Measurements from ENCODE around the gene URB2.
A peak's percentile ranks its signal among the peaks of the same experiment; 100 is the strongest.

Gene URB2

DNA sequence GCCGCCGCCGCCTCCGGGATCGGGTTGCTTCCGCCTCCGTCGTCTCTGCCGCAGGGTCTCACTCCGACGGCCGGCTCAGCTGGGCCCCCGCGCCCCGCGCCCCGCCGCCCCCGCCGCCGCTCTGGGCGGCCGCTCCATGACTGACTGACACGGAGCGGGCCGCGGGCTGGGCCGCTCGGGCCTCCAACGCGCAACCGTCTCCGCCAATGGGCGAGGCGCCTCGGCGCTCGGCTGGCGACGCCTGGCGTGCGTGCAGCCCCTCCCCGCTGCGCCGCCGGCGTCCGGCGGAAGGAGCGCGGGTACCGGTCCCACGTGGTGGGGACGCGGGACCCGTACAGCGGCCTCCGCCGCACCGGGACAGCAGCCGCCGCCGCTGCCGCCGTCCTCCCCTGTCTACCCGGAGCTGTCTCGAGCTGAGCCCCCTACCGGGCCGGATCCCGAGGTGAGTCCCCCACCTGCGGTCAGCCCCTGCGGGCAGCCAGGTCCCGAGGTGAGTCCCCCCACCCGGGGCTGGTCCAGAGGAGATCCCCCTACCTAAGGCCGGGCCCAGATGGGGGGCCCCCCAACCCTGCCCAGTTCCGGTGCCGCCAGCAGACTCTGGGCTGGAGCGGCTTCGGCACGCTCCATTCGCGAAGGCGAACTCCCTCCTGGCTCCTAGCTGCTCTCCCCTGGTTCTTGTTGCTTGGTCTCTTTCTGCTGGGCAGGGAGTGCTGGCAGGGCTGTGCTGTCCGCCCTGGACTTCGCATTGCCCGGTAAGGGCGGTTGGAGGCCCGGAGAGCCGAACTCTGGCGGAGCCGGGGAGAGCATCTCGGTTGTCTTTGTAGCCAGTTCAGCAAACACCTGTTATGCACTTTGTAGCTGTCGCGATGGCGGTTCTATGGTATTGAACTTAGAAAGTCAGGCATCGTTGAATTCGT is at the start of gene URB2, which contains the start of gene TAF5L:
TSS of gene URB2 (plus strand) at position 333 of the 917 bp plus-strand sequence. CDS start 1,387 bp downstream, outside the sequence.
TSS of gene TAF5L (minus strand) at position 208 of the 917 bp plus-strand sequence. CDS start 11,640 bp downstream, outside the sequence.
- peak within 1 kb of the TSS; percentile 84 for H3K27ac ChIP-seq

DNA sequence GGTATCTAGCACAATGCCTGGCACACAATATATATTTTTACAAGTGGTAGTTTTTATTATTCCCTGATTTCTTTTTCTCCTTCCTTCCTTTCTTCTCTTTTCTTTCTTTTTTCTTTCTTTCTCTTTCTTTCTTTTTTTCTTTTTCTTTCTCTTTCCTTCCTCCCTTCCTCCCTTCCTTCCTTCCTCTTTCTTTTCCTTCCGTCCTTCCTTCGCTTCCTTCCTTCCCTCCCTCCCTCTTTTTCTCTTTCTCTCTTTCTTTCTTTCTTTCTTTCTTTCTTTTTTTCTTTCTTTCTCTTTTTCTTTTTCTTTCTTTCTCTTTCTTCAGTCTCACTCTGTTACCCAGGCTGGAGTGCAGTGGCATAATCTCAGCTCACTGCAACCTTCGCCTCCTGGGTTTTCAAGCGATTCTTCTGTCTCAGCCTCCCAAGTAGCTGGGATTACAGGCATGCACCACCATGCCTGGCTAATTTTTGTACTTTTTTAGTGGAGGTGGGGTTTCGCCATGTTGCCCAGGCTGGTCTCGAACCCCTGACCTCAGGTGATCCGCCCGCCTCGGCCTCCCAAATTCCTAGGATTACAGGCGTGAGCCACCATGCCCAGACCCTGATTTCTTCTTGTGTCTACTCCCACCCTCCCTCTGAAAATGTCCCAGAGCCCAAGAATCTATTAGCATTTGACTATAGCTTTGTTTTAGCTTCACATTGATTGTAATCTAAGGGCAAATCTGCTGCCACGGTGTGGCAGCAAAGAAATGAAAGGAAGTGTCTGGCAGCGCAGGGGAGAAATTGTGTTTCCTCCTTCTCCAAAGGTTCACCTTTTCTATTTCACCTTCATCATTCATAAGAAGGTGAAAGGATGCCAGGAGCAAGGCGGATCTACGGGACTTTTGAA is 47.6 kb upstream of the URB2 start:
- TF ChIP-seq, protein P1, sequence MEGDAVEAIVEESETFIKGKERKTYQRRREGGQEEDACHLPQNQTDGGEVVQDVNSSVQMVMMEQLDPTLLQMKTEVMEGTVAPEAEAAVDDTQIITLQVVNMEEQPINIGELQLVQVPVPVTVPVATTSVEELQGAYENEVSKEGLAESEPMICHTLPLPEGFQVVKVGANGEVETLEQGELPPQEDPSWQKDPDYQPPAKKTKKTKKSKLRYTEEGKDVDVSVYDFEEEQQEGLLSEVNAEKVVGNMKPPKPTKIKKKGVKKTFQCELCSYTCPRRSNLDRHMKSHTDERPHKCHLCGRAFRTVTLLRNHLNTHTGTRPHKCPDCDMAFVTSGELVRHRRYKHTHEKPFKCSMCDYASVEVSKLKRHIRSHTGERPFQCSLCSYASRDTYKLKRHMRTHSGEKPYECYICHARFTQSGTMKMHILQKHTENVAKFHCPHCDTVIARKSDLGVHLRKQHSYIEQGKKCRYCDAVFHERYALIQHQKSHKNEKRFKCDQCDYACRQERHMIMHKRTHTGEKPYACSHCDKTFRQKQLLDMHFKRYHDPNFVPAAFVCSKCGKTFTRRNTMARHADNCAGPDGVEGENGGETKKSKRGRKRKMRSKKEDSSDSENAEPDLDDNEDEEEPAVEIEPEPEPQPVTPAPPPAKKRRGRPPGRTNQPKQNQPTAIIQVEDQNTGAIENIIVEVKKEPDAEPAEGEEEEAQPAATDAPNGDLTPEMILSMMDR (conservative IDR thresholded peaks at IDR 0.05) = no peak
- TF ChIP-seq ZFX (IDR thresholded peaks at IDR 0.05) = no peak
- no peak overlapping the region for H3K27ac ChIP-seq

More for the DNA sequence above, at the start of gene URB2, which contains the start of gene TAF5L:
- TF ChIP-seq, protein P1 (conservative IDR thresholded peaks at IDR 0.05) = no peak
- peak; percentile 82 for TF ChIP-seq ZFX (IDR thresholded peaks at IDR 0.05)

DNA sequence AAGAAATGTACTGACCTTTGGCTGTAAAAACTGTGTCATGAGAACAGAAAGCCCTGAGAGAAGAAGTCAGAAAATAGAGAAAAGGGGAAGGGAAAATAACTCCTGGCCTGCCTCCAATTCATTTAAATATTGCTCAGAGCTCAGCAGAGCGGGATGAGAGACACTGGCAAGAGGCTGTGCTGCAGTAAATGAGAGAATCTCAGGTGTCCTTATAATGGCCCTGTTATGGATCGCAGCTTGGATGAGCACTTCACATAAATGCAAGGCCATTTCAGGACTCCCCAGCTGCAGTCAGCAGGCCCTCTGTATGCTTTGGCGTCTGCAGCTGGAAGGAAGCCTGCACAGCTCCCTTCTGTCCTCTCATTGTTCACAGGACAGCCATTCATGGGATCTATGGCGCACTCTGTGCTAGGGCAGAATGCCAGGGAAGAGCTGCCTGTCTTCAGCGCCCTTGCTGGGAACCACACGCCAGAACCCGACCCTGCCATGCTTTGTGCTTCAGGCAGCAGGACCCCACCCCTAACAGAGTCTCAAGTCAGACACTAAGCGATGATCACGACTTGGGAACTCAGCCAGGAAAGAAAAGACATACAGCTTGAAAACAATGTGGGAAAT is 46.9 kb upstream of the URB2 start:
- TF ChIP-seq ZFX (IDR thresholded peaks at IDR 0.05) = no peak
- TF ChIP-seq, protein P1 (conservative IDR thresholded peaks at IDR 0.05) = no peak
- H3K27ac ChIP-seq = no peak overlapping the region

DNA sequence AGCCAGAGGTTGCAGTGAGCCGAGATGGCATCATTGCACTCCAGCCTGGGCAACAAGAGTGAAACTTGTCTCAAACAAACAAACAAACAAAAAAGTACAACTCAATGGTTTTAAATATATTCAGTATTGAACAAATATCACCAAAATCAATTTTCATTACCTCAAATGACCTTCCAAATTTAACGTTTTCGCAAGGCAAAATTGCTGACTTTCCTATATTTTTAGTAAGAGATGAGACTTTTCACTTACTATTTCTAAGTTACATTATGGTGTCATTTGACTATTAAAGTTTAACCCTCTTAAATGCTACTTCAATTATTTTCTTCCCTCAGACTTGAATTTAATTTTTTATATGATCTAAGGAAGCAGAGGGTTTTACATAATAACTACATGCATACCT is 44.6 kb upstream of the URB2 start:
- TF ChIP-seq ZFX (IDR thresholded peaks at IDR 0.05) = no peak
- TF ChIP-seq, protein P1 (conservative IDR thresholded peaks at IDR 0.05) = no peak
- no peak overlapping the region for H3K27ac ChIP-seq

DNA sequence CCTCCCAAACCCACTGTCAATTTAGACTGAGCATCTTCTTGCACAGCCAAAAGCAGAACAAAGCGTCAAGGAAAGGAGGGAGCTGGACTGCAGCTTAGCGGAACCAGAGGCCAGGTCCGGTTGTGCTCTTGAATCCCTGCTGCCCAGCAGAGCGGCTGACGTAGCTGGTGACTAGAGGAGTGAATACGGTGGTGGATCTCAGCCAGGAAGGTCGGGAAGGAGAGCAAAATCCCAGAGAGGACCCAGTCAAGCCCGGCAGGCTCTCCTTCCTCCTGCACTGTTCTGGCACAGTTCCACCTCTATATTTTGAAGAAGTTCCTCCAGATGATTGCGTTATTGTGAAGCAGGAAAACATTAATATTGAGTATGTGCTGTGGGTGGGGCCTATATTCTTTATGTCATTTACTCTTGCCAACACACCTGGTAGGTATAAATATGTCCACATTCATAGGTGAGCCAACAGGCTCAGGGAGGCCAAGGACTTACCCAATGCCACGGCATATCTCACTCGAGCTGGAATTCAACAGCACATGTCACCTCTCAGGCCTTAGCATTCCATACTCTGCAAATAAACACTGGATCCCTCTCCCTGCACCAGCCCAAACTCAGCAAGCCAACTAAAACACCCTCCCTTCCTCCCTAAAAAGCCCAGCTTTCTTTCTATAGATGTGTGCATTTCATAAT is 43.9 kb upstream of the URB2 start:
- TF ChIP-seq, protein P1 (conservative IDR thresholded peaks at IDR 0.05) = no peak
- TF ChIP-seq ZFX (IDR thresholded peaks at IDR 0.05) = no peak
- H3K27ac ChIP-seq = peak overlapping the region; percentile 4; the same call in 1 of the 2 replicates

DNA sequence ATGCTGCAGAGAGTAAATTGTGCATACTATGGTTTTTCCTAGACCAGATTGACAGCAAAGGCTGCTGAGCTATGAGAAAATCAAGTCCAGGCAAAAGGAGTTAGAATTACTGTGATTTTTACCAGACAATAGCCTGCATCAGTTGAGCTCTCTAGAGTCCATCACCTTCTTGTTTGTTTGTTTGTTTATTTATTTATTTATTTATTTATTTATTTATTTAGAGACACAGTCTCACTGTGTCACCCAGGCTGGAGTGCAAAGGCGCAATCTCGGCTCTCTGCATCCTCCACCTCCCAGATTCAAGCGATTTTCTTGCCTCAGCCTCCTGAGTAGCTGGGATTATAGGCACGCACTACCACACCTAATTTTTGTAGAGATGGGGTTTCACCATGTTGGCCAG is 43.3 kb upstream of the URB2 start:
- TF ChIP-seq, protein P1 (conservative IDR thresholded peaks at IDR 0.05) = no peak
- no peak for TF ChIP-seq ZFX (IDR thresholded peaks at IDR 0.05)
- no peak overlapping the region for H3K27ac ChIP-seq
